NCI-H2227 (cell line): ENCODE results near the gene TRIM44.
A peak's percentile ranks its signal among the peaks of the same experiment; 100 is the strongest.
"Not testable (repeated sequence)": the region's sequence is repeated elsewhere in the genome, so short reads cannot be mapped to it uniquely, and the experiment has no call there.

Experiments used
- DNase-seq: peaks from one replicate; lab custom pipeline; 2025; ENCODE audit not compliant: unreplicated experiment; lab: John Stamatoyannopoulos, UW

Gene TRIM44

GRCh38 chr11:35632301-35632700, 30.3 kb upstream of the TRIM44 start:
- no peak for DNase-seq

- DNase-seq = no peak
Measured at GRCh38 chr11:35633827-35634423, 28.6 kb upstream of the TRIM44 start.

GRCh38 chr11:35635933-35636332, 26.6 kb upstream of the TRIM44 start:
- no peak for DNase-seq

GRCh38 chr11:35639591-35640179, 22.9 kb upstream of the TRIM44 start:
- no peak for DNase-seq

- no peak for DNase-seq
Measured at GRCh38 chr11:35641171-35641897, 21.2 kb upstream of the TRIM44 start.

- no peak for DNase-seq
Measured at GRCh38 chr11:35641964-35642363, 20.6 kb upstream of the TRIM44 start.

- no peak for DNase-seq
Measured at GRCh38 chr11:35647421-35648093, 15.0 kb upstream of the TRIM44 start.

- no peak for DNase-seq
Measured at GRCh38 chr11:35650006-35650405, 12.6 kb upstream of the TRIM44 start.

GRCh38 chr11:35650467-35650866, 12.1 kb upstream of the TRIM44 start:
- no peak for DNase-seq

GRCh38 chr11:35651263-35651662, 11.3 kb upstream of the TRIM44 start:
- no peak for DNase-seq

GRCh38 chr11:35652786-35653185, 9.8 kb upstream of the TRIM44 start:
- not testable (repeated sequence) for DNase-seq

GRCh38 chr11:35654711-35655110, 7.9 kb upstream of the TRIM44 start:
- no peak for DNase-seq

- peak; percentile 8 for DNase-seq
Measured at GRCh38 chr11:35655254-35655653, 7.3 kb upstream of the TRIM44 start.

GRCh38 chr11:35655856-35656255, 6.7 kb upstream of the TRIM44 start:
- DNase-seq = no peak

- no peak for DNase-seq
Measured at GRCh38 chr11:35658020-35658948, 4.3 kb upstream of the TRIM44 start.

- DNase-seq = no peak
Measured at GRCh38 chr11:35661534-35661933, 1.0 kb upstream of the TRIM44 start.

GRCh38 chr11:35662061-35662648, 420 bp upstream of the TRIM44 start:
- DNase-seq = peak; percentile 62

- DNase-seq = no peak
Measured at GRCh38 chr11:35663408-35663702, 780 bp downstream of the TRIM44 start.

- peak; percentile 27 for DNase-seq
Measured at GRCh38 chr11:35664977-35665441, 2.4 kb downstream of the TRIM44 start.

- no peak for DNase-seq
Measured at GRCh38 chr11:35667257-35667656, 4.7 kb downstream of the TRIM44 start.
